HG03060 (cell line): ENCODE data around the gene RITA1.

Experiments used
- ATAC-seq: cut with Tn5 transposase; IDR thresholded peaks from one replicate; pipeline ENCODE4 v1.9.1; 2021; ENCODE audit warnings: low read depth, moderate number of reproducible peaks; ENCODE audit not compliant: unreplicated experiment

The RITA1 gene

DNA sequence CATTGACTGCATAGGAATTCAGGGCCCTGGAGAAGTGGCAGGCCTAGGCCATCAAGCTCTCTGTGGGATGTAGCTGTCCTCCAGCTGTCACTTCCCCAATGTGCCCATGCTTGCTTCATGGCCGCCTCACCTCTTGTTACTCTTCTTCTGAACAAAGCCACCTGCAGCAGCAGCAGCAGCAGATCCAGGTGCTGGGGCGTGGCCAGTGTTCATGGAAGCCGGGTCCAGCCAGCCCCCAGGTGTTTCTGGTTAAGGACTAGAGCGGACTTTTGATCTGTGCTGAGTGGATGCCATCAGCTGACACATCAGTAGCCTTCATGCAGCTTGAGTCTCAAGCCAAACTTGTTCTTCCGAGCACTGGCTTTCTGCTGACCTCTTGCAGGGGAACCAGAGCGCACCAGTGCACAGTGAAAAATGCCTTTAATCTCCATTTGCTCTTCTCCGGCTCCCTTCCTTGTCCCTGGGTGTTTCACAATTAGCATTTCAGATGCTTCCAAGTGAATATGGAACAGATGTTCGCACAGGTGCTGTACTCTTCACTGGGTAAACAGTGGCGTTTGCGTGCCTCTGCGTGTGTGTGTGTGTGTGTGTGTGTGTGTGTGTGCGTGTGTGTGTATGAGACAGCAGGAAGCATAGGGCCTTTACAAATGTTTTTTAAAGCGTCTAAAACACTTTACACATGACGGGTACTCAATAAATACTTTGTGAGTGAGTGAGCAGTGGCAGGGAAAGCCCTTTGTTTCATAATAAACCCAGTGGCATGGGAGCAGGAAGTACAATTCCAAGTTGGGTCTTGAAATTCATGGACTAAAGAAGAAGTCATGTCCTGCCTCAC lies 55.9 kb downstream of the RITA1 start:
- no peak for ATAC-seq
